Neural crest cell (in vitro differentiated cells): Measurements from ENCODE around the gene MAPK8IP3. TPM values are rescaled to one million over a fixed set of nuclear protein-coding genes. Genes with fewer than 3 reads are reported as not detected.
"Not testable (repeated sequence)": the region's sequence is repeated elsewhere in the genome, so short reads cannot be mapped to it uniquely, and the experiment has no call there.

Source experiments
- DNase-seq: peaks from one replicate; pipeline ENCODE4 v3.0.0; 2021; ENCODE audit warnings: low read depth, mixed read lengths, low spot score
- H3K27ac Mint-ChIP-seq: one replicate; pipeline ENCODE4 v1.8.0; 2021; ENCODE audit warnings: mild to moderate bottlenecking, mixed read lengths; ENCODE audit not compliant: unreplicated experiment
- H3K27me3 Mint-ChIP-seq: 2 replicates; pipeline ENCODE4 v1.8.0; 2021; ENCODE audit warnings: low read depth, mild to moderate bottlenecking, mixed read lengths
- H3K36me3 Mint-ChIP-seq: 2 replicates; pipeline ENCODE4 v1.8.0; 2021; ENCODE audit warnings: low read depth, mild to moderate bottlenecking, mixed read lengths
- H3K4me1 Mint-ChIP-seq: 2 replicates; pipeline ENCODE4 v1.8.0; 2021; ENCODE audit warnings: mixed read lengths
- H3K4me3 Mint-ChIP-seq: one replicate; pipeline ENCODE4 v1.8.0; 2021; ENCODE audit warnings: mild to moderate bottlenecking, mixed read lengths
- H3K9me3 Mint-ChIP-seq: 2 replicates; pipeline ENCODE4 v1.8.0; 2021; ENCODE audit warnings: mixed read lengths
- CTCF ChIP-seq: fragments of 200-600 bp; sonication (generic); conservative IDR thresholded peaks from 2 replicates; pipeline ENCODE4 v1.5.0; 2021; ENCODE audit warnings: antibody characterized with exemption, mild to moderate bottlenecking
- total RNA-seq: library from RNA; stranded (reverse); gene quantifications from 2 replicates; pipeline ENCODE4 v1.2.1, GENCODE V29; 2021

MAPK8IP3 gene
- total RNA-seq, 1 donor from 2014 or later, result 111 TPM

GRCh38 chr16:1713331-1713730, 7.3 kb downstream of the MAPK8IP3 start:
- no peak for TF ChIP-seq CTCF
- no peaks in the 10 kb centered on the region for H3K36me3 Mint-ChIP-seq
- peaks cover 3% of the 10 kb centered on the region for H3K4me1 Mint-ChIP-seq
- H3K4me3 Mint-ChIP-seq, result no peak overlapping the region
- H3K9me3 Mint-ChIP-seq, result no peaks in the 10 kb centered on the region
- DNase-seq, result no peak
- H3K27me3 Mint-ChIP-seq, result no peaks in the 10 kb centered on the region
- no peak overlapping the region for H3K27ac Mint-ChIP-seq

GRCh38 chr16:1713933-1714332, 7.9 kb downstream of the MAPK8IP3 start:
- TF ChIP-seq CTCF, result no peak
- no peaks in the 10 kb centered on the region for H3K36me3 Mint-ChIP-seq
- H3K4me3 Mint-ChIP-seq, result no peak overlapping the region
- H3K27ac Mint-ChIP-seq, result no peak overlapping the region
- H3K27me3 Mint-ChIP-seq, result no peaks in the 10 kb centered on the region
- no peak for DNase-seq
- peaks cover 3% of the 10 kb centered on the region for H3K4me1 Mint-ChIP-seq
- H3K9me3 Mint-ChIP-seq, result no peaks in the 10 kb centered on the region

- Mint-ChIP-seq H3K36me3 (no peaks in the 10 kb centered on the region), H3K9me3 (no peaks in the 10 kb centered on the region), H3K27me3 (no peaks in the 10 kb centered on the region), H3K27ac (no peak overlapping the region), H3K4me1 (no peaks in the 10 kb centered on the region), H3K4me3 (no peak overlapping the region)
- DNase-seq, result no peak
- no peak for TF ChIP-seq CTCF
Measured at GRCh38 chr16:1715220-1715619, 9.2 kb downstream of the MAPK8IP3 start.

GRCh38 chr16:1718236-1718635, 12.2 kb downstream of the MAPK8IP3 start:
- not testable (repeated sequence) for H3K27me3 Mint-ChIP-seq, H3K4me1 Mint-ChIP-seq, H3K4me3 Mint-ChIP-seq, H3K27ac Mint-ChIP-seq, DNase-seq, H3K36me3 Mint-ChIP-seq, H3K9me3 Mint-ChIP-seq

GRCh38 chr16:1719559-1720229, 13.7 kb downstream of the MAPK8IP3 start:
- not testable (repeated sequence) for H3K9me3 Mint-ChIP-seq, H3K36me3 Mint-ChIP-seq, H3K27me3 Mint-ChIP-seq, H3K27ac Mint-ChIP-seq, DNase-seq, H3K4me3 Mint-ChIP-seq
- peaks cover 12% of the 10 kb centered on the region for H3K4me1 Mint-ChIP-seq

GRCh38 chr16:1721372-1721771, 15.4 kb downstream of the MAPK8IP3 start:
- no peaks in the 10 kb centered on the region for H3K27me3 Mint-ChIP-seq
- peaks cover 12% of the 10 kb centered on the region for H3K4me1 Mint-ChIP-seq
- no peak for TF ChIP-seq CTCF
- no peak for DNase-seq
- no peak overlapping the region for H3K27ac Mint-ChIP-seq
- H3K36me3 Mint-ChIP-seq, result no peaks in the 10 kb centered on the region
- H3K9me3 Mint-ChIP-seq, result no peaks in the 10 kb centered on the region
- no peak overlapping the region for H3K4me3 Mint-ChIP-seq
